ENCODE results near the gene C11orf52.

Gene C11orf52

DNA sequence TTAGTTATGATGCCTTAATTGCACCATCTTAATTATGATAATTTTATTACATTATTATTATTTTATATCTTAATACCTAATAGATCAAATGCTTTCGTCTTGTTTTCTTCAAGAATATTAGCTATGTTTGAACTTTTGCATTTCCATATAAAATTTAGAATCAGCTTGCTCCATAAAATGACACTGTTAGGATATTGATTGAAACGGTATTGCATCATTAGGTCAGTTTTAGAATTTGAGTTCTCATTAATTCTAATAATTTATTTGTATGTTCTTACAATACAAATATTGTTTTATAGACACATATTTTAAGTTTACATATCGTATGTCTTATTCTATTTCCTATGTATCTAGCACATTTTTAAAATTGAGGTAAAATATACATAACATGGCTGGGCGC is 32.7 kb upstream of the C11orf52 start:
- Histone ChIP-seq H3K36me3 (ENCODE audit: control insufficient read depth, insufficient read depth, low read length) (no peaks in the 10 kb centered on the region), H3K9me3 (ENCODE audit: control insufficient read depth, insufficient read depth, low read length) (no peaks in the 10 kb centered on the region), H3K27me3 (ENCODE audit: control insufficient read depth, insufficient read depth, low read length) (no peaks in the 10 kb centered on the region), H3K27ac (ENCODE audit: low read depth, low read length) (no peak overlapping the region), H3K4me1 (ENCODE audit: control insufficient read depth, insufficient read depth, low read length) (no peaks in the 10 kb centered on the region), H3K9ac (ENCODE audit: low read depth, low read length) (no peak overlapping the region), H3K4me3 (ENCODE audit: low read depth, low read length) (no peak overlapping the region)

DNA sequence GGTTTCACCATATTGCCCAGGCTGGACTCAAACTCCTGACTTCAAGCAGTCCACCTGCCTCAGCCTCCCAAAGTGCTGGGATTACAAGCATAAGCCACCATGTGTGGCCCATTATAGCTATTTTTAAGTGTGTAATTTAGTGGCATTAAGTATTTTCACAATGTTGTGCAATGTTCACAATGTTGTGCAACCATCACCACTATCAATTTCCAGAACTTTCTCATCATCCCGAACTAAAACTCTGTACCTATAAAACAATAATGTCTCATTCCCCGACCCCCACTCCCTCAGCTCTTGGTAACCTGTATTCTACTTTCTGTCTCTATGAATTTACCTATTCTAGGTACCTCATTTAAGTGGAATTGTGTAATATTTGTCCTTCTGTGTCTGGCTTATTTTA is 31.9 kb upstream of the C11orf52 start:
- Histone ChIP-seq H3K36me3 (ENCODE audit: control insufficient read depth, insufficient read depth, low read length) (no peaks in the 10 kb centered on the region), H3K27ac (ENCODE audit: low read depth, low read length) (no peak overlapping the region)

DNA sequence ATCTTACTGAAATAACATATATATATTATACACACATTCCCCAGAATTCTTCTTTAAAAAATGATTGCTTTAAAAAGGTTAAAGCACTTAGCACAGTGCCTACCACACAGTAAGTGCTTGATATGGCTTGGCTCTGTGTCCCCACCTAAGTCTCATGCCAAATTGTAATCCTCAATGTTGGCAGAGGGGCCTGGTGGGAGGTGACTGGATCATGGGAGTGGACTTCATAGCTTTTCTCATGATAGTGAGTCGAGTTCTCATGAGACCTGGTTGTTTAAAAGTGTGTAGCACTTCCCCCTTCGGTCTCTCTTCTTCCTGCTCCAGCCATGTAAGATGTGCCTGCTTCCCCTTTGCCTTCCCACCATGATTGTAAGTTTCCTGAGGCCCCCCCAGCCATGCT is 13.3 kb upstream of the C11orf52 start:
- Histone ChIP-seq H3K27ac (ENCODE audit: low read depth, low read length) (no peak overlapping the region), H3K9ac (ENCODE audit: low read depth, low read length) (no peak overlapping the region)

More for the DNA sequence above, 31.9 kb upstream of the C11orf52 start:
- no peak overlapping the region for H3K4me3 ChIP-seq (ENCODE audit: low read depth, low read length)
- no peaks in the 10 kb centered on the region for H3K9me3 ChIP-seq (ENCODE audit: control insufficient read depth, insufficient read depth, low read length)
- H3K4me1 ChIP-seq (ENCODE audit: control insufficient read depth, insufficient read depth, low read length): no peaks in the 10 kb centered on the region
- no peaks in the 10 kb centered on the region for H3K27me3 ChIP-seq (ENCODE audit: control insufficient read depth, insufficient read depth, low read length)
- H3K9ac ChIP-seq (ENCODE audit: low read depth, low read length): no peak overlapping the region

DNA sequence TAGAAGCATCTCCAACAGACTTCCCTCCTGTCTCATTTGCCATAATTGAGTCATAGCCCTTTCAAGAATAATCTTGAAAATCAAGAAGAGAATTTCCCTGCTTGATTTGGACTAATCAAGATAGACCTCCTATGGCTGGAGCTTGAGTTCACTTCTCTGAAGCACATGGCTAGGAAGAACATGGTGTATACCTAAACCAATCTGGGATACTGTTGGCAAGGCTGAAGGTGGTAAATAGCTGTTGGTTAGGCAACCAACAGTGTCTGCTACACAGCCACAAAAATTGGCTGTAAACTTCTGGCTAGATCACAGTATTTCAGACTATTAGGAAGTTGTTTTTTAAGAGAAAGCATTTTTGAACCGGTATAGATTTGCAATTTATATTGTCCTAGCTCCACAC is 12.0 kb upstream of the C11orf52 start:
- no peaks in the 10 kb centered on the region for H3K9me3 ChIP-seq (ENCODE audit: control insufficient read depth, insufficient read depth, low read length)
- no peak overlapping the region for H3K4me3 ChIP-seq (ENCODE audit: low read depth, low read length)
- peaks cover 3% of the 10 kb centered on the region for H3K4me1 ChIP-seq (ENCODE audit: control insufficient read depth, insufficient read depth, low read length)
- no peaks in the 10 kb centered on the region for H3K36me3 ChIP-seq (ENCODE audit: control insufficient read depth, insufficient read depth, low read length)
- no peaks in the 10 kb centered on the region for H3K27me3 ChIP-seq (ENCODE audit: control insufficient read depth, insufficient read depth, low read length)
- no peak overlapping the region for H3K9ac ChIP-seq (ENCODE audit: low read depth, low read length)
- no peak overlapping the region for H3K27ac ChIP-seq (ENCODE audit: low read depth, low read length)

More for the DNA sequence above, 13.3 kb upstream of the C11orf52 start:
- Histone ChIP-seq H3K9me3 (ENCODE audit: control insufficient read depth, insufficient read depth, low read length) (no peaks in the 10 kb centered on the region), H3K4me3 (ENCODE audit: low read depth, low read length) (no peak overlapping the region), H3K4me1 (ENCODE audit: control insufficient read depth, insufficient read depth, low read length) (no peaks in the 10 kb centered on the region), H3K27me3 (ENCODE audit: control insufficient read depth, insufficient read depth, low read length) (no peaks in the 10 kb centered on the region), H3K36me3 (ENCODE audit: control insufficient read depth, insufficient read depth, low read length) (no peaks in the 10 kb centered on the region)

DNA sequence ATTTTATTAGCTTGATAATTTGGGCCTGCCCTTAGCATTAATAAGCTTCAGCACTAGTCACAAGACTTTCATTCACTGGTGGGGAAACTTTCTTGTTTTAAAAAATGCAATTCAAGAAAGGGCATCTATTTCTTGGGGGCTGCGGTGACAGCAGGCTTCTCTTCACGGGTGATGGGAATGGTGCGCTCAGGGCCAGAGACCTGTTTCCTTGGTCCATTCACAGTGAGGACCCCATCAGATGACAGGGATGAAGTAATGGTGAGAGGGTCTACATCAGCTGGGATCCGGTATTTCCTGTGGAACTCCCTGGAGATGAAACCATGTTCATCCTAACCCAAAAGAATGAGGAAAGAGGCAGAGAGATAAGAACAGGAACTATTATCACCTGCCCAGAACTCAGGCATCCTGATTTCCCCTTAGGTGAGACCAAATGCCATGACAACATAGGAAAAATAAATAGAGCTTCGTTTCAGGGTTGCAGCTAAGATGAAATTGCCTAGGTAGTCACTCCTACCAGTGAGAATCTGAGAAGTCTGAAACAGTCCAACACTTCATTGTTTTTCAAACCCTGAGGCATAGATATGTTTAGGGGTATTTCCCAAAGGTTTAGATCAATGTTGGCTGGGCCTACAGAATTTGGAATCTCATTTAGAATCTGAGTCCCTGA is 9.9 kb upstream of the C11orf52 start:
- H3K9ac ChIP-seq (ENCODE audit: low read depth, low read length): no peak overlapping the region
- H3K36me3 ChIP-seq (ENCODE audit: control insufficient read depth, insufficient read depth, low read length): no peaks in the 10 kb centered on the region

DNA sequence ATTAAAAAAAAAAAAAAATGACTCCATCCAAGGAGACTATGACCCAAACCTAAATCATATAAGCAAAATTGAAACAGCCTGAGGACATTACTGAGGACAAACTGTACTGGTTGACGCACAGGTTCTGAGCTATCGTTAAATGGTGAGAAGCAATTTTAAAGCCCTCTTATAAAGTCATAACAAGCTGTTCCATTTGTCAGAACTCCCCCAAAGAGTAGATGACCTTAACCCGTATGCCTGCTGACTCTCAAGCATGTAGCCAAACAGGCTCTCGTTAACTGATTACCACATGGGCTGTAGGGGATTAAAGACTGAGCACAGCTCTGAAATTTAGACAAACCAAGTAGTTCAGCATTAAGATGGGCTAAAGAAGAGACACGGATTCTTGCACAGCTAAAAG is 9.3 kb upstream of the C11orf52 start:
- Histone ChIP-seq H3K27me3 (ENCODE audit: control insufficient read depth, insufficient read depth, low read length) (no peaks in the 10 kb centered on the region), H3K36me3 (ENCODE audit: control insufficient read depth, insufficient read depth, low read length) (no peaks in the 10 kb centered on the region), H3K4me1 (ENCODE audit: control insufficient read depth, insufficient read depth, low read length) (peaks cover 10% of the 10 kb centered on the region), H3K9ac (ENCODE audit: low read depth, low read length) (no peak overlapping the region), H3K4me3 (ENCODE audit: low read depth, low read length) (no peak overlapping the region), H3K27ac (ENCODE audit: low read depth, low read length) (no peak overlapping the region), H3K9me3 (ENCODE audit: control insufficient read depth, insufficient read depth, low read length) (no peaks in the 10 kb centered on the region)

More for the DNA sequence above, 9.9 kb upstream of the C11orf52 start:
- Histone ChIP-seq H3K27me3 (ENCODE audit: control insufficient read depth, insufficient read depth, low read length) (no peaks in the 10 kb centered on the region), H3K4me3 (ENCODE audit: low read depth, low read length) (no peak overlapping the region), H3K9me3 (ENCODE audit: control insufficient read depth, insufficient read depth, low read length) (no peaks in the 10 kb centered on the region), H3K4me1 (ENCODE audit: control insufficient read depth, insufficient read depth, low read length) (peaks cover 10% of the 10 kb centered on the region), H3K27ac (ENCODE audit: low read depth, low read length) (no peak overlapping the region)

DNA sequence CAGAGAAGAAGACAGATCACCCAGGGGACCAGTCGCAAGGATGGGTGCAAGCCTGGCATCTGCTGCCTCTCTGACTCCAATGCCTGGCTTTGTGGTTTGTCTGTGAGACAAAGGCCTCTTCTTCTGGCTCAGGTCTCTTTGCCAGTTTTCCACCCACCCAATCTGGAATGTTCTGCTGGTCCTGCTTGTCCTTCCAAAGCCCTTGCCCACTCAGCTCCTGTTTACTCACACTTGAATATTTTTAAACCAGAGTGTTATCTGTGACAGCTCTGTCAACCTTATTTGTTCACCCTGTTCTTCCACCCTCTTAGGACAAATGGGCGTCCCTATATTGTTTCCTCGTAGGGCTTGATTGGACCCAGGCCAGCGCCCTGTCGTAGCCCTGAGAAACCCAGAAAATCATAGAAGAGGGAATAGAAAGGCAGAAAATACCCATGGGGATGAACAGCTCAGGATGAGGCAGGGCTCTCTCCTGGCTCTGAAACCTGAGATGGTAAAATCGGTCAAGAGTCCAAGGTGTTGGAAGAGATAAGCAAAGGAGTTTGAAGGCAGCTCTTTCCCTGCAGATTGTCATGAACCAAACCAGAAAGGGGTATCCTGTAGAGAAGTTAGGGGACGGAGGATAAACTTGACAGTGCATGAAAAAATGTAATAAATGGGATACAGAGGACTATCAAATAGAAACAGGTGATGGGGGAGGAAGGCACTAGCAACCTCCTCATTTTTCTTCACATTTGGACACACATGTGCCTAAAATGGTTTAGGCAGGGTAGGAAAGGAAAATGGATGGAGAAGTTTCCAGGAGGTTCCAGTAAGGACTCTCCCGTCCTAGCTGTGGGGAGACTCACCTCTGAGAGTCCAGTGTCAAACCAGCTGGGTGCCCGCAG is 7.8 kb upstream of the C11orf52 start:
- Histone ChIP-seq H3K9ac (ENCODE audit: low read depth, low read length) (no peak overlapping the region), H3K36me3 (ENCODE audit: control insufficient read depth, insufficient read depth, low read length) (no peaks in the 10 kb centered on the region), H3K4me1 (ENCODE audit: control insufficient read depth, insufficient read depth, low read length) (peaks cover 10% of the 10 kb centered on the region), H3K9me3 (ENCODE audit: control insufficient read depth, insufficient read depth, low read length) (no peaks in the 10 kb centered on the region), H3K4me3 (ENCODE audit: low read depth, low read length) (no peak overlapping the region), H3K27me3 (ENCODE audit: control insufficient read depth, insufficient read depth, low read length) (no peaks in the 10 kb centered on the region), H3K27ac (ENCODE audit: low read depth, low read length) (no peak overlapping the region)

DNA sequence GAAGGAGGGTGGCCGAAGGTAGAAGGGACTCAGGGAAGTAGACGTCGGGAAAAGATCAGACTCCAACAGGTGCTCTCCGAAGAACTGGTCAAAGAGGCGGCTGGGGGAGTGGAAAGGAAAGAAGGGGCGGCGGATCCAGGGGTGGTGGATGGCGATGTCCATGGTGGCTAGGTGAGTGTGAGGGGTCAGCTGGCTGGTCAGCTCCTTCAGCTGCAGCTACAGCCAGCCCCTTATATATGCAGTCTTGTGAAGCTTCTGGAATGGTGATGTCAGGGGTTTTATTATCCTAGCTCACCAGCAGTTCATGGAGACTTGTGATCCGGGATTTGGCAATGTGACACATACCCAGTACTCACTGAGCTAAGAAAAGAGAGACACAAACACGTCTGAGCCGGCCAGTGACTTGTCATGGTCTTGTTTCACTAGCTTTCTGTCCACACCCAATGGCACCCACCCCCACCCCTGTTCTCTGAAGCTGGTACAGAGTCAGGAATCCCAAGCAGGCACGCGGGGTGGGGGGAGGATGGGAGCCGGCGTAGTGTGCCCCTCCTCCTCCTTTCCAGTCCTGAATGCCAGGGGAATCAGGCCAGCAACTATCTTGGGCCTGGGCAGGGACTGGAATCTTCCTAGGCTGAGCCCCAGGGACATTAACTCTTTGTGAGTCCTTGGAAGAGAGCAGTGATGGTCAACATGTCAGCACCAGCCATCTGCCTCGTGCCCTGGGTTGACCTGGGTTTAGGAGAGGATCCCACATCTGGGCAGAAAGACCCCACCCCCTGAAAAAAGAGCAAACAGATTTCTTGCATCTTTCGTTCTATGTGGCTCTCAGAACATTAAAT is 6.9 kb upstream of the C11orf52 start, which contains the start of gene CRYAB:
Gene CRYAB (minus strand): TSS at position 208 of the 839 bp plus-strand sequence. CDS start 46 bp downstream, at position 162.
- no peak within 1 kb of the TSS for H3K27ac ChIP-seq (ENCODE audit: low read depth, low read length)

DNA sequence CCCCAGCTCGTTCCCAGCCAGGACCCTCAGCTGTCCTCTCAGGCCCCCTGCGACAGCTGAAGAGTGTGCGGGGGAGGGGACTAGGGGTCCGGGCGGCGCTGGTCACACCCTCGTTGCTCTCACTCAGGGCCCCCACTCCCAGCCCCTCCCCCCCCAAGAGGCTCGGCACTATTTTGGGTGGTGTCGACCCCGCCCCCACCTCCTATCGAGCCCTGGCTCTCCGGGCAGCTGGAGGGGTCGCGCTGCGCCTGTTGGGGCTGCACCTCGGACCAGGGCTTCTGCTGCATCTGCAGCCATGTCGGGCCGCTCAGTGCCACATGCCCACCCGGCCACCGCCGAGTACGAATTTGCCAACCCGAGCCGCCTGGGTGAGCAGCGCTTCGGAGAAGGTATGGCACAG is 6.2 kb upstream of the C11orf52 start, which contains the start of gene HSPB2:
Gene HSPB2 (plus strand): TSS at position 200 of the 400 bp plus-strand sequence. CDS start 96 bp downstream, at position 296.
- no peaks in the 10 kb centered on the region for H3K27me3 ChIP-seq (ENCODE audit: control insufficient read depth, insufficient read depth, low read length)
- no peak within 1 kb of the TSS for H3K9ac ChIP-seq (ENCODE audit: low read depth, low read length)
- H3K9me3 ChIP-seq (ENCODE audit: control insufficient read depth, insufficient read depth, low read length): no peaks in the 10 kb centered on the region
- H3K4me1 ChIP-seq (ENCODE audit: control insufficient read depth, insufficient read depth, low read length): peaks cover 10% of the 10 kb centered on the region
- H3K36me3 ChIP-seq (ENCODE audit: control insufficient read depth, insufficient read depth, low read length): no peaks in the 10 kb centered on the region
- H3K27ac ChIP-seq (ENCODE audit: low read depth, low read length): no peak within 1 kb of the TSS
- H3K4me3 ChIP-seq (ENCODE audit: low read depth, low read length): no peak within 1 kb of the TSS

More for the DNA sequence above, 6.9 kb upstream of the C11orf52 start, which contains the start of gene CRYAB:
- H3K4me1 ChIP-seq (ENCODE audit: control insufficient read depth, insufficient read depth, low read length): peaks cover 10% of the 10 kb centered on the region
- no peaks in the 10 kb centered on the region for H3K27me3 ChIP-seq (ENCODE audit: control insufficient read depth, insufficient read depth, low read length)
- no peak within 1 kb of the TSS for H3K9ac ChIP-seq (ENCODE audit: low read depth, low read length)
- H3K4me3 ChIP-seq (ENCODE audit: low read depth, low read length): no peak within 1 kb of the TSS
- no peaks in the 10 kb centered on the region for H3K36me3 ChIP-seq (ENCODE audit: control insufficient read depth, insufficient read depth, low read length)
- H3K9me3 ChIP-seq (ENCODE audit: control insufficient read depth, insufficient read depth, low read length): no peaks in the 10 kb centered on the region

DNA sequence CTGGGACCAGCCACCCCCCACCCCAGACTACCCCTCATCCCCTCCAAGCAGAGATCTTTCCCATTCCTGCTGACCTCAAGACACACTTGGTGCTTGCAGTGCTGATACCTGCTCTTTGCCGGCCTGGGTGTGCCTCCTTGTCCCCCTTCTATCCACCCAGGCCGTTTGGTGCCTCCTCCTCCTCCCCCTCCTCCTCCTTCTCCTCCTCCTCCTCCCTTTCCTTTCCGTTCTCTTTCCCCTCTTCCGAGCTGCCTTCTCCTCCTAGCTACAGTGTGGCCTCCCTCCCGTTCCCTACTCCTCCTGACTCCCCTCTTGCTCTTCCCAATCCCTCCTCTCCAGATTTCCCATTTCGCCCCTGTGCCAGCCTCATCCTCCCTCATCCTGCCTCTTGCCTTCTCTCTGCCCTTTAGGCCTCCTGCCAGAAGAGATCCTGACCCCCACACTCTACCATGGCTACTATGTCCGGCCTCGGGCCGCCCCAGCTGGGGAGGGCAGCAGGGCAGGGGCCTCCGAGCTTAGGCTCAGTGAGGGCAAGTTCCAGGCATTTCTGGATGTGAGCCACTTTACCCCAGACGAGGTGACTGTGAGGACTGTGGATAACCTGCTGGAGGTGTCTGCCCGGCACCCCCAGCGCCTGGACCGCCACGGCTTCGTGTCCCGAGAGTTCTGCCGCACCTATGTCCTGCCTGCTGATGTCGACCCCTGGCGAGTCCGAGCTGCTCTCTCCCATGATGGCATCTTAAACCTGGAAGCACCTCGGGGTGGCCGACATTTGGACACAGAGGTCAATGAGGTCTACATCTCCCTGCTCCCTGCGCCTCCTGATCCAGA is 5.5 kb upstream of the C11orf52 start:
- no peak overlapping the region for H3K9ac ChIP-seq (ENCODE audit: low read depth, low read length)
- H3K9me3 ChIP-seq (ENCODE audit: control insufficient read depth, insufficient read depth, low read length): no peaks in the 10 kb centered on the region
- no peaks in the 10 kb centered on the region for H3K36me3 ChIP-seq (ENCODE audit: control insufficient read depth, insufficient read depth, low read length)
- no peak overlapping the region for H3K27ac ChIP-seq (ENCODE audit: low read depth, low read length)
- peaks cover 15% of the 10 kb centered on the region for H3K4me1 ChIP-seq (ENCODE audit: control insufficient read depth, insufficient read depth, low read length)
- no peaks in the 10 kb centered on the region for H3K27me3 ChIP-seq (ENCODE audit: control insufficient read depth, insufficient read depth, low read length)
- H3K4me3 ChIP-seq (ENCODE audit: low read depth, low read length): no peak overlapping the region
